GM21360 (cell line): ENCODE data around the gene EHMT1.
"Not testable (repeated sequence)": the region's sequence is repeated elsewhere in the genome, so short reads cannot be mapped to it uniquely, and the experiment has no call there.

Source experiments
- ATAC-seq: cut with Tn5 transposase; IDR thresholded peaks from one replicate; pipeline ENCODE4 v1.9.1; 2021; ENCODE audit warnings: mild to moderate bottlenecking, moderate library complexity; ENCODE audit not compliant: unreplicated experiment

The EHMT1 gene

DNA sequence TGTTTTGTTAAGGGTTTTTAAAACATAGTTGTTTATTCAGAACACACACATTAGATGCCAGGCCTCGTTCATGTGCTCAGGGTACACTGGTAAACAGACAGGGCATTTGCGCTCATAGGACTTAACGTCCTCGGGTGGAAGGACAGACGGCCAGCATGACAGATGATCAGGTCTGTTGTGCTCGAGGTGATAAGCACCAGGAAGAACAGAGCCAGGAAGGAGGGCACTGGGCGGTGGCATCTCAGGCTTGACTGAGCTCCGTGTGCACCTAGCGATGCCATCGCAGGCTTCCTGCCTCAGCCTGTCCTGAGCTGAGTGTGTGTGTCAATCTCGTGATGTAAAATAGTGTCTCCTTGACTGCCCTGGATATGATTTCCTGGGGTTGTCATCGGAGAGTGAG lies 96.5 kb downstream of the EHMT1 start:
- ATAC-seq = no peak

DNA sequence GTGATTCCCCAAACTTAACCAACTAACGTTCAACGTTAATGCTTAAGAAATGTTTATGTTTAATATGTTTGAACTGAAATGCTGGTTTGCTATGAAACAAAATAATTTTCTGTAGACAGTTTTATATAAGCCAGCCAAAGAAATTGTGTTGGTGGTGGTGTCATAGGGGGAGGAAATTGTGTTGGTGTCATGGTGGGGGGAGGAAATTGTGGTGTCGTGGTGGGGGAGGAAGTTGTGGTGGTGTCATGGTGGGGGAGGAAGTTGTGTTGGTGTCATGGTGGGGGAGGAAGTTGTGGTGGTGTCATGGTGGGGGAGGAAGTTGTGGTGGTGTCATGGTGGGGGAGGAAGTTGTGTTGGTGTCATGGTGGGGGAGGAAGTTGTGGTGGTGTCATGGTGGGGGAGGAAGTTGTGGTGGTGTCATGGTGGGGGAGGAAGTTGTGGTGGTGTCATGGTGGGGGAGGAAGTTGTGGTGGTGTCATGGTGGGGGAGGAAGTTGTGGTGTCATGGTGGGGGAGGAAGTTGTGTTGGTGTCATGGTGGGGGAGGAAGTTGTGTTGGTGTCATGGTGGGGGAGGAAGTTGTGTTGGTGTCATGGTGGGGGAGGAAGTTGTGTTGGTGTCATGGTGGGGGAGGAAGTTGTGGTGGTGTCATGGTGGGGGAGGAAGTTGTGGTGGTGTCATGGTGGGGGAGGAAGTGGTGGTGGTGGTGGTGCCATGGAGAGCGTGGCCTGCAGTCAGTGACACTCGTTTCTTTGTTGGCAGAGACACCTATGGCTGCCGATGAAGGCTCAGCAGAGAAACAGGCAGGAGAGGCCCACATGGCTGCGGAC lies 97.3 kb downstream of the EHMT1 start:
- not testable (repeated sequence) for ATAC-seq

DNA sequence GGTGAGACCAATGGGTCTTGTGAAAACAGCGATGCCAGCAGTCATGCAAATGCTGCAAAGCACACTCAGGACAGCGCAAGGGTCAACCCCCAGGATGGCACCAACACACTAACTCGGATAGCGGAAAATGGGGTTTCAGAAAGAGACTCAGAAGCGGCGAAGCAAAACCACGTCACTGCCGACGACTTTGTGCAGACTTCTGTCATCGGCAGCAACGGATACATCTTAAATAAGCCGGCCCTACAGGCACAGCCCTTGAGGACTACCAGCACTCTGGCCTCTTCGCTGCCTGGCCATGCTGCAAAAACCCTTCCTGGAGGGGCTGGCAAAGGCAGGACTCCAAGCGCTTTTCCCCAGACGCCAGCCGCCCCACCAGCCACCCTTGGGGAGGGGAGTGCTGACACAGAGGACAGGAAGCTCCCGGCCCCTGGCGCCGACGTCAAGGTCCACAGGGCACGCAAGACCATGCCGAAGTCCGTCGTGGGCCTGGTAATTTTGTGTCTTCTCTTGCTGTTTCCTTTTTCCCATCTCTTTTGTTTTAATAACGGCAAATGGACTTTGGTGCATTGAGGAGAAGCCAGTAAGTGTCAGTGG lies 98.0 kb downstream of the EHMT1 start:
- ATAC-seq = no peak

DNA sequence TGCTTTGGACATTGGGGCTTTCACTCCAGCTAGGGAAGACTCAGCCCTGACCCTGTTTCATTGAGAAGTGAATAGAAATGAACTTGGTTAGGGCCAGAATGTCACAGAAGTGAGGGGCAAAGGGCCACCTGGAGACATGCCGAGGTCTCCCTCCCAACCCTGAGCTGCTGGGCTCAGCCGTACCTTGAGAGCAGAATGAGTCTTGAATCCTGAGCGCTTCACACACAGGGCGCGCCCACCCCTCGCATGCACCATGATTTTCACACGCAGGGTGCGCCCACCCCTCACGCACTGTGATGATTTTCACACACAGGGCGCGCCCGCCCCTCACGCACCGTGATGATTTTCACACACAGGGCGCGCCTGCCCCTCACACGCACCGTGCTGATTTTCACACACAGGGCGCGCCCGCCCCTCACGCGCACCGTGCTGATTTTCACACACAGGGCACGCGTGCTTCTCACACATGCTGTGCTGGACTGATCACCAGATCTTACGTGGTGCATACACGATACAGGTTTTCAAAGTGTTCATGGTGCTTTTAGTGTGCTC lies 99.0 kb downstream of the EHMT1 start:
- no peak for ATAC-seq

DNA sequence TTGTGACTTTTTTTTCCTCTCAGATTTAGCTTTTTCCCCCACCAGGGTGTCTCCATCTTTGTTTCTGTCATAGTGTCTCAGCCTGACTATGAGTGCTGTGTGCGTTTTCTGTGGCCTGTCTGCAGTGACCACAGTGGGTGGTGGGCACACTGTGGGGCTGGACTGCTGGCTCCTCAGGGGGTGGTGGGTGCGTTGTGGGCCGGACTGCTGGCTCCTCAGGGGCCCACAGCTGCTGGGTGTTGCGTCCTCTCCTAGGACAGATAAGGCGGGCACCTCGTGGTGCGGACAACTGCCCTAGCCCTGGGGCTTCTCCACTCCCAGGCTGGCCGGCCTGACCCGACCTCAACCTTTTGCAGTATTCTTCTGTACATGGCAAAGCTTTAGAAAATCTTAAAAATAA lies 100.4 kb downstream of the EHMT1 start:
- no peak for ATAC-seq

DNA sequence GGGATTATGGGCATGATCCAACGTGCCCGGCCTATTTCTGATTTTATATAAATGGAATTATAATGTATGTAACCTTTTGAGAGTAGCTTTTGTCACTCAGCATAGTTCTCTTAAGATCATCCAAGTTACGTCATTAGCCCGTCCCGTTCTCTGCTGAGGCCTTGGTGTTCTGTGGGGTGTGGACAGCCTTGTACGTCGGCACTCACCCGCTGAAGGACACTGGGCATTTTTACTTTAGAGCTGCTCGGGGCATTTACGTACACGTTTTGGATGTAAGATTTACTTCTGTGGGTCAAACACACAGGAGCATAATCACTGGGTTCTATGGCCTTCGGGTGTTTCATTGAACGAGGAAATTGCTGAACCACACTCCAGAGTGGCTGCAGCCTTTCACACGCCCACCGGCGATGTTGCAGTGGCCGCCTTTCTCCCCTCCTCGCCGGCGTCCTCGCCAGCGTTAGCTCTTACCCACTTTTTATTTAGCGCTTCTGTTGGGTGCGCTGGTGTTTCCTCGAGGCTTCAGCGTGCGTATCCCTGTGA lies 101.8 kb downstream of the EHMT1 start:
- no peak for ATAC-seq

DNA sequence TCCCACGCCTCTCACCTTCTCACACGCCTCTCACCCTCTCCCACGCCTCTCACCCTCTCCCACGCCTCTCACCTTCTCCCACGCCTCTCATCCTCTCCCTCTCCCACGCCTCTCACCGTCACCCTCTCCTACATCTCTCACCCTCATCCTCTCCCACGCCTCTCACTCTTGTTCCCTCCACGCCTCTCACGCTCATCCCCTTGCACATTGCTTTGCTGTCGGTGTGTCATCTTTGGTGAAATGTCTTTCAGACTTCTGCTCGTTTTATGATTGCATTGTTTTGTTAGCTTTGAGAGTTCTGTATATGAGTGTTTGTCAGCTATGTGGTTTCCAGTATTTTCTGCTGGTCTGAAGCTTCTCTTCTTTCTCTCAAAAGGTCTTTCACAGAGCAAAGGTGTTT lies 102.7 kb downstream of the EHMT1 start:
- ATAC-seq = no peak

DNA sequence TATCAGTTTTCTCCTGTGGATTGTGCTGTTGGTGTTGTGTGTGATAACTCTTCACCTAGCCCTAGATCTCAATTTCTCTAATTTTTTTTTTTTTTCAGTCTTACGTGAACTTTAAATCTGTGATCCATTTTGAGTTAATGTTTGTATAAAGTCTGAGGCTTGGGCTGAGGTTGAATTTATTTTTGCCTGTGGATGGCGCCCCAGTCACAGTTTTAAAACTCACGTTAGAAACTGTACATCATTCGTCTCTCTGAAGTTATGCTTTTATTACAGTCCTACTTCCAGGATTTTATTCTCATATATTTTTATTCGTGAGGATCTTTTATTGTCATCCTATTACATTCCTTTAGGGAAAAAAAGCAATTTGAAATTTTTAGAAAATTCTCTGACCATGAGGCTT lies 103.1 kb downstream of the EHMT1 start:
- ATAC-seq = no peak

DNA sequence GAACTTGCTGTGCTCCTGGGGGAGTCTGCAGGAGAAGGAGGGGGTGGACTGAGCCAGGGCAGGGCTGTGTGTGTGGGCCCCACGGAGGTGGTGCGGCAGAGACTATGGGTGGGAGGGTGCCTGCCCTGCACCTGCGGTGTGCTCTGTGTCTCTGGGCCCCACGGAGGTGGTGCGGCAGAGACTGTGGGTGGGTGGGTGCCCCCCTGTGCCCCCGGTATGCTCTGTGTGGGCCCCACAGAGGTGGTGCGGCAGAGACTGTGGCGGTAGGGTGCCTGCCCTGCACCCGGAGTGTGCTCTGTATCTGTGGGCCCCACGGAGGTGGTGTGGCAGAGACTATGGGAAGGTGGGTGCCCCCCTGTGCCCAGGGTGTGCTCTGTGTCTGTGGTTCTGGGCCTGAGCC lies 103.7 kb downstream of the EHMT1 start:
- ATAC-seq = no peak

DNA sequence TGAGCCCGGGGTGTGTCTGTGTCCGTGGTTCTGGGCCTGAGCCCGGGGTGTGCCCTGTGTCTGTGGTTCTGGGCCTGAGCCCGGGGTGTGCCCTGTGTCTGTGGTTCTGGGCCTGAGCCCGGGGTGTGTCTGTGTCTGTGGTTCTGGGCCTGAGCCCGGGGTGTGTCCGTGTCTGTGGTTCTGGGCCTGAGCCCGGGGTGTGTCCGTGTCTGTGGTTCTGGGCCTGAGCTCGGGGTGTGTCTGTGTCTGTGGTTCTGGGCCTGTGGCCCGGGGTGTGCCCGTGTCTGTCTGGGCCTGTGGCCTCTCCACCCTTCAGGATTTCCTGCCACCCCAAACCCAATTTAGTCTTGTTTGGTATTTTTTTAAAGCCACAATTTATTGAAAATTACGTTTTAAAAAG lies 104.6 kb downstream of the EHMT1 start:
- not testable (repeated sequence) for ATAC-seq

DNA sequence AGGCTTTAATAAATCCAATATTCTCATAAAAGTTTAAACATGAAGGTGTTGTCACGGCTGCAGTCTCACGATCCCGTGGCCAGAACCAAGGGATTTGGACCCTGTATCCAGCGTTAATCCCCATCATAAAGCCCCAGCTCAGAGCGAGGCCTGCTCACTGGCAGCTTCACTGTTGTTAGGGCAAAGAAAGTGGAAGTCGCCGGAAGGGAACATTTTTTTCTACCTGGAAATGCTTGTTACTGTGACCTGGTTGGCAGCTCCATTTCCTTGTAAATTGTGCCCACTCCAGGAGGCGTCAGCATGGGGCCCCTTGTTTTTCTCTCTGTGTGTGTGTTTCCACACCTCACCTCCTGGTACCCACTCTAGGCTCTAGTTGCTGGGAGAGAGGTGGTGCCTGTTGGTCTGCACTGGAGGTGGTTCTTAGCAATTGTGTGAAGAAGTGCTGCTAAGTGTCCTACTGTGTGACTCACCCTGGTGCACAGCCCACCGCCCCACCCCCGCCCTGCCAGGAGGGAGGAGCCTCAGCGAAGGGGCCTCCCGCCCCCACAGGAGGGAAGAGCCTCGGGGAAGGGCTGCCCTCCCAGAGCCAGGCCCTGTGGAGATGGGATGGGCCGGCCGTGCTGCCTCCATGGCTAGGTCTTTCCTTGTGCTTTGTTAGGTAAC lies 105.1 kb downstream of the EHMT1 start:
- ATAC-seq = no peak

DNA sequence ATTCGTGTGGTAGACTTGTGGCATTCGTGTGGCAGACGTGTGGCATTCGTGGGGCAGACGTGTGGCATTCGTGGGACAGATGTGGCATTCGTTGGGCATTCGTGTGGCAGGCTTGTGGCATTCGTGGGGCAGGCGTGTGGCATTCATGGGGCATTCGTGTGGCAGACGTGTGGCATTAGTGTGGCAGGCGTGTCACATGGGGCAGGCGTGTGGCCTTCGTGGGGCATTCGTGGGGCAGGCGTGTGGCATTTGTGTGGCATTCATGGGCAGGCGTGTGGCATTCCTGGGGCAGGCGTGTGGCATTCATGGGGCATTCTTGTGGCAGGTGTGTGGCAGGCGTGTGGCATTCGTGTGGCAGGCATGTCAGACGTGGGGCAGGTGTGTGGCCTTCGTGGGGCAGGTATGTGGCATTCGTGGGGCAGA lies 106.0 kb downstream of the EHMT1 start:
- ATAC-seq = no peak

DNA sequence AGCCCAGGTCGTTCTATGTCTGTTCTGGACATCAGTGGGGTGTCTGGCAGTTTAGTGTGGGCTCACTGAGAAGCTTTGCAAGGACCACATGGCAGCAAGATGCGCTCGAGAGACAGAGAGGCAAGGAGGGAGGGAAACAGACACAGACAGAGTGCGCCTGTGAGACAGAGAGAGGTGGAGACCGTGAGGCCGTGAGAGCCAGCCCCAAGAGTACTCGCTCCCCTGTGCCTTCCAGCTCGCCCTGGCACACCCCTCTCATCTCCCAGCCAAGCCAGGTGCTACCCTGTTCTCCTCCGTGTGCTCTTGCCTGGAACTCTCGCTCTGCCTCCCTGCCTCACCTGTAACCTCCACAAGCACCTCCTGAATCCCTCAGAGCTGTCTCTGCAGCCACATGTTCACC lies 106.8 kb downstream of the EHMT1 start:
- no peak for ATAC-seq

DNA sequence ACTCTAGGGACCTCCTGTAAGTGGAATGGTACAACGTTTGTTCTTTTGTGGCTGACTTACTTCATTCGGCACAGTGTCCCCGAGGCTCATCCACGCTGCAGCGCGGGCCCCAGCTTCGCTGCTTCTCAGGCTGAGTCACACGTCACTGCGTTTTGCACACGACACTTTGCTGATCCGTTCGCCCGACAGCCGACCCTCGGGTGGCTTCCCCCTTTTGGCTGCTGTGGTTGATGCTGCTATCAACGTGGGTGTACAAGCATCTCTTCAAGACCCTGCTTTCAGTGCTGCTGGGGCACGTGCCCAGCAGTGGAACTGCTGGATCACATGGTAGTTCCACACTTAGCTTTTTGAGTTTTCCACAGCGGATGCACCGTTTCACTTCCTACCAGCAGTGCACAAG lies 107.5 kb downstream of the EHMT1 start:
- peak; percentile 75 for ATAC-seq

DNA sequence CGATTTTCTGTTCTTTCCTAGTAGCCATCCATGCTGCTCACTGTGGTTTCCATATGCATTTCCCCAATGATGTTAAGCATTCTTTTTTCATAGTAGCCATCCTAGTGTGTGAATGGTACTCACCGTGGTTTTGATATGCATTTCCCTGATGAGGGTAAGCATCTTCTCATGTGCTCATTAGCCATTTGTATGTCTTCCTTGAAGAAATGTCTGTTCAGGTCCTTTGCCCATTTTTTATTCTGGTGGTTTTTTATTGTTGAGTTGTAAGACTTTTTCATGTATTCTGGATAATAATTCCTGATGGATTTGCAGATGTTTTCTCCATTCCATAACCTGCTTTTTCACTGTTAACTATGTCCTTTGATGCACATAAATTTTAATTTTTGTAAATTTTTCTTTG lies 108.0 kb downstream of the EHMT1 start:
- no peak for ATAC-seq

DNA sequence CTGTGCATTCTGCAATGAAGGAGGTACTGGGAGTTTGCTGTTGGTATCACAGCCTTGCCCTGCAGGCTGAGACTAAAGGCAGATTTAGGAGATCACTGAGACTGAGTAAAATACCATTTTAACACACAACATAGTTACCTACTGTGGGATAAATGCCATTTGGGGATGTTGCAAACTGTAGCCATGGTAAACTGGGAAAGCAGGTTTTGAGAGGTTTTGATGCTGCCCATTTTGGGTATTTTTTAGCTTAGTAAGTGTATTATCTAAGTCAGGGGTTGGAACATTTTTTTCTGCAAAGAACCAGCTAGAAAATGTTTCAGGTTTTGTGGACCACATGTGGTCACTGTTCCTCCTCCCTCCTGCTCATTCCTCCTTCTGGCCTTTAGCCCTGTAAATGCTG lies 108.9 kb downstream of the EHMT1 start:
- ATAC-seq = no peak

DNA sequence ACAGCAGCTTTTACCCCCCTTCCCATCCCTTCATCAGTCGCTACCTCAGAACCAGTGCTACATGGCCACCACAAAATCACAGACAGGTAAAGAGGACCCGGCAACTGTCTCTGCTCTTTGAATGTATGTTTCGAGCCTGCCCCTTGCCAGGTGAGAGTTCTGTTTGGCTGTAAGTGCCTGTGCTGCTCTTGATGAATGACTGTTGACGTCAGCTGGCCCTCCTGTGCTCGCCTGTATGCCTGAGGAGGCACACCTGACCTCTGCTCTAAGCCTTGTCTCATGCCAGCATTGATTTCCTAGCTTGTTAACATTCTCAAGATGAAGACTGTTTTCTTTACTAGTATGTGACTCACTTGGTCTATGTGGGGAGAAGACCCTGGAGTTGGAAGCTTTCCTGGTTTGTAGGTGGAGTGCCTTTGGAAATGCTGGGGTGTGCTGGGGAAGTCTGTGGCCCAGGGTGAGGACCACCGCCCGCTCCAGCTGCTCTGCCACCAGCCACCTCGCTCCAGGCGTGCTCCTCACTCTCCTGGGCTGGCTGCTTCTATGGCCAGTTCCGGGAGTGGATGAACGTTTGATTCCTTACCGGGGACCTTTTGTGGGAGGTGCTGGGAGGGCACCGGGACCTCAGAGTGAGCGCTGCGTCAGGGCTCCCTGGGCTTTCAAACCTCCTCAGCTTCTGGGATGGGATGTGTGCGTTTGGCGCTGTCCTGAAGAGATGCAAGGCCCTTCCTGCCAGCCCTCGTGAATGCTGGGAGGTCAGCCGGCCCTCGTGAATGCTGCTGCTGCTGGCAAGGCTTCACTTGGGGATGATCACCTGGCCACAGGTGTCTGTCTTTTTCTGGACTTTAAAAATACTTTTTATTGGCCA lies 109.9 kb downstream of the EHMT1 start:
- no peak for ATAC-seq

DNA sequence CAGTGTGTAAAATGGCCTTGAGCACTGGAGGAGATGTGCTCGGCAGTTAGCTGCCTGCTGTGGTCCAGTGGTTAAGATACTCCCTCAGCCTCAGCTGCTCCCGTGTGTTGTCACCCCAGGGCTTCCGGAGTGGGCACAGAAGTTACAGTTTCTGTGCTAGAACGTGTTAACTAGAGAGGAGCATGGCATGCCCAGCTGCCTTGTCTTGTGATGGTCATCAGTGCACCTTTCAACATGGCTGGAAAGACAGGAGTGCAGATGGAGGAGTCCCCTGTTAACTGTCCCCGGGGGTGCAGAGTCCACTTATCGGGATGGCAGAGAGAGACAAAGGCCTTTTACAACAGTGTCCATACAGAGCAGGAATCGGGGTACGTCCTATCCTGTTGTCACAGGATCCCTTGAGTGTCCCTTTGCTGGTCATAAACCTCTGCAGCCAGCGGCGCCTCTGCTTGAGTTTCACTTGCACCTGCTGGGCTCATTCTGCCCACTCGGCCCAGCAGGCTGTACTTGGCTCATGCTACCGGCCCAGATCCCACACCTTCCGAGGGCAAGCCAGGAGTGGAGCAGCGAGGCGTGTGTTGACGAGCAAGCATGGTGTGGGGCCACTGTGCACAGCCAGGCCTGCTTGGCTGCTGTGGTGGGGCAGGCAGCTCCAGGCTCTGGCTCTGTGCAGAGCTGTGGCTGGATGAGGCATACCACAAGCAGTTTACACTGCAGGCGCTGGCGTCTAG lies 112.6 kb downstream of the EHMT1 start:
- ATAC-seq = no peak

DNA sequence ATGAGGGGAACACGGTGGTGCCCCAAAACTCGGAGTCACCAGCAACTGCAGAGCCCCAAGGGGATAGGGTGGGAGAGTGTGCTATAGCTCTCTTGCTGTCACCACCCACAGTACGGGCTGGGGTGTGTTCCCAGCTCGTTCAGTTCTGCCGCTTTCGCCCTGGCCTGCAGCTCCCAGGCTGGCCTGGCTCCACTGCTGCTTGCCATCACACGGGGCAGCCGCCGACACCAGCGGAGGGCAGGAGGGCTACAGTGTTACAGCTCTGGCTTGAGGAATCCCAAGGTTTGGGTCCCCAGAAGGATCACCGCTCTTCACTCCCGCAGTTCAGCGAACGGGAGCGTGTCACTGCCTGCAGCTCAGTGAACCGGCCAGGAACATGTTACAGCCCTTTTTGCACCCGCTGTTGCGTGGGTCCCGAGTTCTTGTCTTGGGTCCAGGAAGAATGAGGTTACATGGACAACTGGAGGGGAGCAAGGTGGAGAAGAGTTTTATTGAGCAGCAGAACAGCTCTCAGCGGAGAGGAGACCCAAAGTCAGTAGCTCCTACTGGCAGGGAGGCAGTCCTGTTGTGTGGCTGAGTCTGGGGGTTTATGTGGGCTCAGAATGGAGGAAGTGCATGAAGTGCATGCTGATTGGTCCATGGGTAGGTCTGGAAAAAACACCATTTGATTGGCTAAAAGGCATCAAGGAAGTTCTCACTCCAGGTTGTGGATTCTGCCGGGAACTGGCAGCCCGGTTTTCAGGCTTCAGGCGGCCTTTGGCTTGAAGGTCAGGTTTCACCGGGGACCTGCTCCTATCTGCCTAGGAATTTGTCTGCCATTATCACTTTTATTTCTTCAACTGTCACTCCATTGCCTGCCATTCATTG lies 113.4 kb downstream of the EHMT1 start:
- ATAC-seq = no peak
